NCI-H2081 (cell line): Measurements from ENCODE around the gene DUSP15.

Experiments
- DNase-seq, 2 experiments: peaks; one replicate each; lab custom pipeline; 2025; lab: John Stamatoyannopoulos, UW

Gene DUSP15

DNA sequence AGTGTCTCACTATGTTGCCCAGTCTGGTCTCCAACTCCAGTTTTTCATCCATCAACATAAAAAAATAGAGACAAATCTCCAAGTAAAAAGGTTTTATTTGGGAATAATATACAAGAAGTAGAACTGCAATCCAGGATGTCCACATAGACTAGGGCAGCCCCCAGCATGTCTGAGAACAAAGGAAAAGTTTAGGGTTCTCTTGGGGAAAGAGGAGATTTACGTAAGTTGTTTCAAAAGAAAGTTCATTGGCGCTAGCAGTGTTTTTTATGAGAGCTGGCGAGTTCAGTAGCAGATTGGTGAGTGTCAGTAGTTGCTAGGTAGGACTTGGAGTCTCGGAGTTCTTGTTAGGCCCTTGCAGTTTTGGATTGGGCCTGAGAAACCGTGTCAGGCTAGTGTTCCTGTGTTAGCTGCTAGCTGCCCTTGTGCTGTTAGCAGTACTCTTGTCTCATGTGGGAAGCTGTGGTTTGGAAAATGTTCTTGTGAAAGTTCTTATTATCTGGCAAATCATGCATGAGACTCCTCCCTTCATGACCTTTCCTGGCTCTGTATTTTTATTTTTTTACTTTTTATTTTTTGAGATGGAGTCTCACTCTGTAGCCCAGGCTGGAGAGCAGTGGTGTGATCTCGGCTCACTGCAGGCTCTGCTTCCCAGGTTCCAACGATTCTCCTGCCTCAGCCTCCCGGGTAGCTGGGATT, 24.8 kb upstream of the DUSP15 start:
- DNase-seq = no peak

DNA sequence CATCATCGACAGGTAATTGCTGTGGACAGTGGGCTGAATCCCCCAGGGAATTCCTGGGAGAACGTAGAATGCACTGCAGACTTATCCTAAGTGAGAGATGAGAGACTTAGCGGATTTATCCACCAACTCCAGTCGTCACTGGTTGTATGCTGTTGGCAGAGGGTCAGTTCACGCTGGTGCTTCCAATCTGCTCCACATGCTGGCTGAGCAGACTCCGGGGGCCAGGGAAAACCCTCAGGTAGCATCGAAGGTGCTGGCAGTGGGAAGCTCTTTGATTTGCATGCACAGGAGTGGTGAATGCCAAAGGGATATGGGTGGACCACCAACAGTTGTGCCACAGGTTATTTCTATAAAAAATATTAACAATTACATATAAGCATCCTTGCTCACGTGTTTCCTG, 20.3 kb upstream of the DUSP15 start:
- no peak for DNase-seq

DNA sequence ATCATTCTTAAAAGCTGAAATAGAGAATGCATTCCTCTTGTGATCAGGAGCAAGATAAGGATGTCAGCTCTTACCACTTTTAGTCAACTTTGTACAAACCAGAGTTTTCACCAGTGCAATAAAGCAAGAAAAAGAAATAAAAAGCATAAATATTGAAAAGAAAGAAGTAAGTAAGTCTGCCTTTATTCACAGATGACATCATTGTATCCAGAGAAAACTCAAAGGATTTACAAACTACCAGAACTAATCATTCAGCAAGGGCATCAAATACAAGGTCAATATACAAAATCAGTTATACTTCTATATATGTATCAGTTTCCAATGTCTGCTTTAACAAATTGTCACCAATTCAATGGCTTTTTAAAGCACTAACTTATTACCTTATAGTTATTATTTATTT, 13.5 kb upstream of the DUSP15 start:
- no peak for DNase-seq

DNA sequence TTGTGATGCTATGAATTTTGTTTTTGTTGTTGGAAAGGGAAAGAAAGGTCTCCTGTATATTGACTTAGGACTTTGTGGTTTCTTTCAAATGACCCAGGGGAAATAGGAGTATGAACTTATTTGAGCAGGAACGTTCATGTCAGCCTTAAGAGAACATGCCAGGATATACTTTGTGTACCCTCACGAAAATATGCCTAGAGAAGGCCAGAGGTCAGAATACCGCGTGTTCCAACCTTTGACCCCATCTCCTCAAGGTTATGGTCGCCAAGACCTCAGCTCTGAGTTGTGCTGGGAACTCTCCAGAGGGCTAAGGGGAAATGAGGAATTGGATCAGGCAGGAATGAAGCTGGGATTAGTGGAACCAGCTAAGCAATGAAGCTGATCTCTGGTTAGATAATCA, 11.6 kb upstream of the DUSP15 start:
- no peak for DNase-seq

DNA sequence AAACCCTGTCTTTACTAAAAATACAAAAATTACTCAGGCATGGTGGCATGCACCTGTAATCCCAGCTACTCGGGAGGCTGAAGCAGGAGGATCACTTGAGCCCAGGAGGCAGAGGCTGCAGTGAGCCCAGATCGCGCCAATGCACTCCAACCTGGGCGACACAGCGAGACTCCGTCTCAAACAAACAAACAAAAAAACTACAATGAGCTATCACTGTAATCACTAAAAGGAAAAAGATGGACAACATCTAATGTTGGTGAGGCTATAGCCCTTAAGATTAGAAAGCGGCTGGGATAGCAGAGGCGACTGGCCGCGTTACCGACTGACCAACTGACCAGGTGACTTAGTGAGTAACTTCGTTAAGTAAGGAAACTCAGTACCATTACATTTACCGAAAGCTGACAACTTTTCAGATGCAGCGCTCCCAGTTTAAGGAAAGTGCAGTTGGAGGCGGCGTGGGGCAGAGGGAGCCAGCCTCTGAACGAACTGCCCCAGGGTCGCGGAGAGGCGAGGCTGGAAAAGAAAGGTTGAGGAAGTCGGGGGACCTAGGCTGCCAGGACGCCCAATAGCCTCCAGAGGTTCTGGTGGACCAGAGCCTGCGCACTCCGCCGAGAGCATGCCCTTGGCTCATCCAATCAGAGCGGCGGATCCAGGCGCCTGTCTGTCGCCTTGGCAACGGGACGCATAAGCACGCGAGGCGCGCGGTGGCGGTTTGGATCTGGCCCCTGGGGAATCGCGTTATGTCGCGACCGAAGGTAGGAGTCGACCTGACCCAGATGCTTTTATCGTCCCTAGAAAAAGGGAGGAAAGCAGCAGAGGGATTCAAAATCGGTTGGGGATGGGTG, 9.0 kb upstream of the DUSP15 start:
- peak; percentile 84 to 94 for DNase-seq

DNA sequence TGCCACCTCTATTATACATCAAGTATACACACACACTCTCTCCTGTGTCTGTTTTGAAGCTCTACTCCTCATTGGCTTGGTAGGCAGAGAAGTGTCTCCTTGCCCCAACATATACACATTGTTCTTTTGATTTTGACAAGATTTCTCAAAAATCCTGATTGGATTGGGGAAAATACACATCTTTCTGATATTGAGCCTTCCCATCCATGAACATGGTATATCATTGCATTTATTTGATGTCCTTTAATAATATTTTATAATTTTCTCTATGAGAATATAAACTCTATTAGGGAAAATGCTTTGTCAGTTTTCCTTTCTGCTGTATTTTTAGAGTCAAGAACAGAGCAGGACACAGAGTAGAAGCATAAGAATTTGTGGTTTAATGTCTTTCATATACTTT, 7.4 kb upstream of the DUSP15 start:
- DNase-seq = no peak

DNA sequence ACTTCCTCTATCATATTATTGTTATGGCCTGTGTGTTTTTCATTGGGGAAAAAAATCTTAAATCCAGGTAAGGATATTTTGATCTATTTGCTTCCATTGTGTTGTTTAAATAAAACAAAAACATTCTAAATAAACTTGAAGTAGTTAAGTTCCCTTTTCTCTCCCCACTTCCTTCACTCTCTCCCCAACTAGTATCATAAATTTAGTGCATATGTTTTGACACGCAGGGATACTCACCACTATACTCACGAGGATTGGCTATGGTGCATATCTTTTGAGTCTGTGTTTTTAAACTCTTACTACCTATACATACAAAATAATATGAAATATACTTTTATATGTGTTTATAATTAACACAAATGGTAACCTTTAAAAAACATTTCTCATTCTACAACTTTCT, 5.3 kb upstream of the DUSP15 start:
- DNase-seq = no peak

DNA sequence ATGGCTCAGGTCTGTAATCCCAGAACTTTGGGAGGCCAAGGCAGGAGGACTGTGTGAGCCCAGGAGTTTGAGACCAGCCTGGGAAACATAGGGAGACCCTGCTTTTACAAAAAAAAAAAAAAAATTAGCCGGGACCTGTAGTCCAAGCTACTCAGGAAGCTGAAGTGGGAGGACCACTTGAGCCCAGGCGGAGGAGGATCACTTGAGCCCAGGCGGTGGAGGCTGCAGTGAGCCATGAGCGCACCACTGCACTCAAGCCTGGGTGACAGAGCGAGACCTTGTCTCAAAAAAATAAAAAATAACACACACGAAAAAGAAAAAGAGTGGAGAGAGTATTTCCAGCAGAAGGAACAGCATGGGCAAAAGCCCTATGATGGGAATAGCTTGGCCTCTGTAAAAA, 2.1 kb upstream of the DUSP15 start:
- DNase-seq = no peak

DNA sequence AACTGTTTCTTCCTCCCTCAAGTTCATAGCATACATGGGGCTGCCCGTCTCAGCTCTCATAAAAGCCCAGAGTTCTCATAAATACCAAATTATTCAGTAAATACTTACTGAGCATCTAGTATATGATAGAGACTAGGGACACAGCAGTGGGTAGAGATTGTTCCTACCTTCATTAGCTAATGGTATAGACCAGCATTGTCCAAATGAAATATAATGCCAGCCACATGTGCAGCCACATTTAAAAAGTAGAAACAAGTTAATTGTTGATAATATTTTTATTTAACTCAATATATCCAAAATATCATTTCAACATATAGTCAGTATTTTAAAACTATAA, 1.3 kb upstream of the DUSP15 start:
- DNase-seq = no peak

DNA sequence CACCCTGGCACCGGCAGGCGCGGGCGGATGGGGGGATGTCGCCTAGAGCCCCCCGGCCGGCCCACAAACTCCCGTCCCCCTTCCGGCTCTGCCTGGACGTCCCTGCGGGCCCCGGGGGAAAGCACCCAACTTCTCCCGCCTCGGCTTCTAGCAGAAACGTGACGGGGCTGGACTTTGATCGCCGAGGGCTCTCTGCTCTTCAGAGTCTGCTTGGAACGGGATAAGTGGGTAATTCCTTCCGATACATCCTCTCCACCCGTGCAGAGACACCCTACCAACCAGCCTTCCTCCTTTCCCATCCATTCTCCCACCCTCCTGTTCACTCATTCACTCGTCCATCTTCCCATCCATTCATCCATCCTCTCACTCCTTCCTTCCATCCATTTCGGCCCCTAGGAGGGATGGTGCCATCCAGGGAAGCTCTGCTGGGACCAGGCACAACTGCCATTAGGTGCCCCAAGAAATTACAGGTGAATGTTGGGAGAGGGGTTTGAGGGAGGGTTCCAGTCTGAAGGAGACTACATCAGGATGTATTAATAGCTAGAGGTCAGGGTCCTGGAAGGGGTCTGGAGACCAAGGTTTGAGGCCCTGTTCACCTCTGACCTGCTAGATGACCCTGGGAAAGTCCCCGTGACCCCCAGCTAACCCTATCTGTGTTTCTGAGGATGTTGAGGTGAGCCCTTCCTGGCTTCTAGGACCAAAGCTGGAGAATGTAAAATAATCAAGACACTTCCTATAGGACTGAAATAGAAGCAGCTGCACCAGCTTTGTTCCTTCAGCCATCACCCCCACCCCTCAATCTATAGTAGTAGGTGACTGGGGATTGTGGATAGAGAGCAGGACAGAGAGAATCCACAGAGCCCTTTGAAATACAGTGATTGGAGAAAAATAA, 645 bp upstream of the DUSP15 start:
- DNase-seq = no peak

DNA sequence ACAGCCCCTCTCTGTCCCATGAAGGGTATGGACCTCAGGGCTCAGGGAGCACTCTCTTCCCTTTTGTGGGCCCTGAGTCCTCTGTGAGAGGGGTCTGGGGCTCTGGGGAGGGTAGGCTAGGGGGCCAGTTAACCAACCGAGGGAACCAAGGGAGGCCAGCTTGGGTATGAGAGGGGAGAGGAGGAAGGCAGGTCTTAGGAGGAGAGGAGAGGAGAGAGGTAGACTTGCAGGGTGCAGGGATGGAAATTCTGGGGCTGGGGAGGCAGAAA, 720 bp downstream of the DUSP15 start:
- no peak for DNase-seq

DNA sequence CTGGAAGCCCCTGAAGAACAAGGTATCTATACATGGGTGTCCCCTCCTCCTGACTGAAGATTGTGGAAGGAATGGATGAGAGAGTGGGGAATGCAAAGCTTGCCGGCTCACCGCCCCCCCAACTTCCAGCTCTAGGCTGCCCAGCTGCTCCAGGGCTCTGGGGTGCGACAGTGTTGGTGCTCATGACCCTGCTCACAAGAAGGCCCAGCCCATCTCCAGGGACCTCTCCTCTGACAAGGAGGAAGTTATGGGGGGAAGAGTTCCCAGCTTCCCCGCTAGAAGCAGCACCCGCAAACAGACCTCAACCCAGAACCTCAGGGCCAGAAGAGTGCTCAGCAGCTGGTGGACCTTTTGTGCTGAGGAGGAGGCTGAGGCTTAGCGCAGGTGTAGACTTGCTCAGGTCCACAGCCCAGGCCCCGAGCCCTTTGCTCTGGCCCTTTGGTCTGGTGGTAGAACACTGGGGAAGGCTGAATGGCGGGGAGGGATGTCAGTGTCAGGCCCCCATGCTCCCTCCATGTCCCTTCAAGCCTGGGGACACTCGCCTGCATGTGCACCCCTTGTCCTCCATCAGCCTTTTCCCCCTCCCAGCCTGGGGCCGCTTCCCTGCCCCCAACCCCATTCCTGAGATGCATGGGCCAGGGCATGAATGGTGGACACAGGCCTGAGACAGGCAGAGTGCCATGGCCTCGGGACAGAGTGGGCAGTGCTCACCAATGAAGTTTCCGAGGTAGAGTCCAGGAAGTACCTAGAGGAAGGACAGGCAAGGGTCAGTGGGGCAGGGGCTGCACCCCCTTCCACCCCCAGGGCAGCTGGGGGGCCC, 1.3 kb downstream of the DUSP15 start:
- DNase-seq = no peak

DNA sequence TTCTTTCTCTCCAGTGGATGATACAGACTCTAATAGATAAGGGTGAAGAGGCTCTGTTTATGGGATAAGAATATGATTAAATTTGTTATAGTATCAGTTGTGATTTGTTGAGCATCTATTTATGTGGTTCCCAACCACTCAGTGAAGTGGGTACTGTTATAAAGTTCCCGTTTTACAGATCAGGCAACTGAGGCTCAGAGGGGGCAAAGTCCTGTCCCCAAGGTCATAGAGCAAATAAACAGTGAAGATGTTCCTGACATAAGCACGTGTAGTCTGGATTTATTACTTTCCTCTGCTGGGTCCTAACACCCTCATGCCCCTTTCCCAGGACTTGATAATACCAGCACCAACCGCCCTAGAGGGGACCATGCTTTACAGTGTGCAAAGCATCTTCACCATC, 4.1 kb downstream of the DUSP15 start:
- no peak for DNase-seq

DNA sequence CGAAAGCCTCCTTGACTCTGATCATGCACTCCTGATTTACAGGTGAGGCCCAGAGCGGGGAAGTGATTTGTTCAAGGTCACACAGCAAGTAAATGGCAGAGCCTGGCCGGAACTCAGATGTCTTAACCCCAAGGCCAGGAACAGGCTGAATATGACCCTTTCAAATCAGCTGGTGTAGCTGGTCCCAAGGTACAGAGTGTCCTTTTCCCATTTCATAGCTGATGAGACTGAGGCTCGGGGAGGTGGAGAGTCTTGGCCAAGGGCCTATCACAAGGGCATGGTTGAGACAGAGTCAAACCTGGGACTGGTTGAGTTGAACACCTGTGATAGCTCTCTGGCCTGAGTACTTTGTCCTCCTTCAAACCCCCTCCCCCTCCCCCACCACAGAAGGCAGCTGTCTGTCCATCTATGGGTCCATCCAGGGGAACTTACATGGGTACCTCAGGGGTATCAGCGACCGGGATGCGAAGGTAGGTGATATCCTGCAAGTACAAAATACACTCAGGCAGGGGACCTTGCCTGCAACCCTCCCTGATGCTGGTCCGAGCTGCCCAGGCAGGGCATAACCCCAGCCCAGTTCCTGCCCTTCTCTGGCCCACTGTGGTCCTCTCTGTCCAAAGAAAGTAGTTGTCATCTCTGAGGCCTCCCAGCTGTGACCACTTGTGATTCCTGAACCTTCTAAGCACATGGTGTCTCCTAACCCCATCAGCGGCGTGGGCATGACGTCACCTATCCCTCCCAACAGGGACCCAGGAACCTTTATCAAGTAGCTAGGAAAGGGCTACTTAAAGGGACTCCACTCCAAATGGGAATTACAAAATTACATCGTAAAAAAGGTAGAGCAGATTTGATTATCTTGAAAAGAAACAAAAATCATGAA, 5.6 kb downstream of the DUSP15 start:
- DNase-seq = no peak

DNA sequence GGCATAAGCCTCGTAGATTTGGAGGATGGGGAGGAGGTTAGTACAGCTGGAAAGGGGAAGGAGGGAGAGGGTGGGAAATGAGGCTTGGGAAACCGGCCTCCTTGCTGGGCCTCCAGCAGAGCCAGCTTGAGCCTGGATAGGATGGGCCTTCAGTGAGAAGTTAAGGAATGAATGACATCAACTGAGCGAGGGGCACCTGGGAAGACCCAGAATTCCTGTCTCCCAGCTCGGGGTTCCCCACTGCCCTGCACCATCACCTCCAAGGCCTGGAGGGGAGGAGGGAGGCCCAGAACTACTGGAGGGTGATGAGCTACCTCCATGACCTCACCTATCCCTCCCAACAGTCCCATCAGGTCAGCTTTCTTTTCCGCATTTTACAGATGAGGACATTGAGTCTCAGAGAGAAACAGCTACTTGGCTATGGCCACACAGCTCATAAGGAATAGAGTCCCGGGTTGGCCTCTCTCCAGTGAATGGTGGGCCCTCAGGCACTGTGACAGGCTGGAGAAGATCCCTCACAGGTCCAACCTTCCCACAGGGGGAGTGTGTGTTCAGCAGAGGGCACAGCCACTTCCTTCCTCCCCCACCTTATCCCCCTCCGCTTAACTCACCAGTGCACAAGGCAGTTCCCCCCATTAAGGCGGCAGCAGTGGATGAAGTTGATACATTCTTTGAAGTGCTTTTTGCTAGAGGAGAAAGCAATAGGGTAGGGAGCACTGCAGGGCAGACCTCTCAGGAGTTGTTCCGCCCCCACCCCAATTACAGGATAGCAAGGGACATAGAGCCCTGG, 6.8 kb downstream of the DUSP15 start:
- DNase-seq = no peak

DNA sequence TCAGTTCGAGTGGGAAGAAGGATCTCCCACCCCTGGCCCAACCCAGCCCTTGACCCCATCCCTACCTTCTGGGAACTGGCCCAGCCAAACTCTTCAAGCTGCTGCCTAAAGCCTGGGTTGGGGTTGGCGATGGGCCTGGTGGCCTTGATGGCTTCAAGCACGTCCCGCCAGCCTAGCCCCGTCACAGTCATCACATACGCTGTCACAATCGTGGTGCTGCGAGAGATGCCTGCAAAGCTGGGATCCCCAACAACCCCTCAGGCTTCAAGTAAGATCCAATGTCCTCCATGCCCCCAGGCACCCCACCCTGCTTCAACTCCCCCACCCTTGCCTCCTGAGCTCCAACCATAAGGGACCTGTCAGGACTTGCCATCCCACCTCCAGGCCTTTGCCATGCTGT, 7.8 kb downstream of the DUSP15 start:
- no peak for DNase-seq

DNA sequence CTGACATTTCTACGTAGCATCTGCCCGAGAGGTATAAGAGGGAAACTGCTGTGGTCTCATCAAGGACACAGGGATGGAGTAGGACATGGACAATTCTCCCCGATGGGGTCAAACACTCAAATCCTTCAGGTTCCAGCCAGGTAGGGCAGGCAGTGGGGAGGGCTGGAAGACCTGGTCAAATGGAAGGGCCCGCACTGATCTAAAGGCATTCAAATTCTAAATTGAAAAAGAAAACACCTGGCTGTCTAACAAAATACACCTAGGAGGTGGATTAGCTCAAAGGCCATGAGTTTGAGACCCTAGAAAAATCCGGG, 8.2 kb downstream of the DUSP15 start:
- DNase-seq = no peak

DNA sequence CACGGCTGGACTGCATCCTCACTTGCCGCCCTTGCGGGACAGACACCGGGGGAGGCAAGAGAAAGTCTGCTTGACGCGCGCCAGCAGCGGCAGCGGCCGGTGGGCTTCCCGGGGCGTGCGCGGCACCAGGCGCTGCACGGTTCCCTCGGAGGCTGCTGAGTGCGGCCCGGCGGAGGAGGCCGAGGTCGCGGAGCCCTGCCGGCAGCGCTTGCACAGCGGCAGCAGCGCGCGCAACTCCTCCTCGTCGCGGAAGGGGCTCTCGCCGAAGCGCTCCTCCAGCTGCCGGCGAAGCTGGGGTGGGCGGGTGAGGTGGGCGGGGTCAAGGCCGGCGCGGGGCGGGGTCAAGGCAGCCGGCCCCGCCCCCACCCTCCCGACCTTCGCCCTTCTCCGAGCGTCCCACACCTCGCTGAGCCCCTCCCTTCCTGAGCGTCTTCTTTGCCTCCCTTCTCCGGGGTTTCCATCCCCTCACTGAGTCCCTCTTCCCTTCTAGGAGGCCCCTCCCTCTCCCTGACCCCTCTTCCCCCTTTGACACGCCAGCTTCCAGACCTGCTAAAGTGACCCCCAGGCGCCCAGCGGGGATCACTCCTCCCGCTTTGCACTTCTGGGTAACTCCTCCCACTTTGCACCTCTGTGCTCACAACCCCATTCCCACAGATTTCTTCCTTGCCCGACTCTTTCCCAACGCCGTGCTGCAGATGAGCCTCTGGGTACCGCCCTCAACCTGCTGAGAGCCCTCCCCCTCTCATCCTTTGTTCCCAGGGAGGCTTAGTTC, 8.8 kb downstream of the DUSP15 start:
- peak; percentile 71 to 76 for DNase-seq

DNA sequence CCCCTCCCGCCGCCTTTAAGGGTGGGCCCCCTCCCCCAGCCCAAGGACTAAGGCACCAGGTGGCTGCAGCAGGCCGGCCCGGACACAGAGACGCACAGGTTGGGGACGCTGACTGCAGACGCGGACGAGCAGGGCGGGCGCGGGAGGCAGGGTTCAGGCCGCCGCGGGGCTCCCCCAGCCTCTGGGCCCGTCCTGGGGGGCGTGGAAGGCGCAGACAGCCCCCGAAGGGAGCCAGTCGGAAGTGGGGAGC, 9.3 kb downstream of the DUSP15 start:
- DNase-seq = peak in 1 of 2 experiments; percentile 12
